ENCODE measurements around the gene DGKE. TPM values are rescaled to one million over a fixed set of nuclear protein-coding genes. Genes with fewer than 3 reads are reported as not detected.

Gene DGKE
- total and polyA plus RNA-seq, 2 donors from 2014 or later = 1.9 to 8.7 TPM

DNA sequence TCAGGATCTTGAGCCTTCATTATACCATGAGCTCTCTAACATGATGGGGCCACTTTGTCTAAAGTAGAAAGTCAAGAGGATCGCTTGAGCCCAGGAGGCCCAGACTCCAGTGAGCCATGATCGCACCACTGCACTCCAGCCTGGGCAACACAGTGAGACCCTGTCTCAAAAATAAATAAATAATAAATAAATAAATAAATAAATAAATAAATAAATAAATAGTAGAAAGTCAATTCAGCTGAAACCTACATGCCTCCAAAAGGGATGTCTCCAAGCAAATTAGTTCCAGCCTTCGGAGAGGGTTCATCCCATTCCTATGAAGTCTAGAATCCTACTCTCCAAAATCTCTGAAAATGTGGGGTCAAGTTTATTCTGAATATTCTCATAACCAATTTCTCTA, 26.2 kb upstream of the DGKE start:
- DNase-seq = no peak
- Histone ChIP-seq H3K9me3 (ENCODE audit: control insufficient read depth in 2 of 3, insufficient read depth in 1 of 3, low read length in 3 of 3) (no peaks in the 10 kb centered on the region), H3K9ac (ENCODE audit: low read length in 3 of 3) (no peak overlapping the region), H3K36me3 (ENCODE audit: control insufficient read depth in 2 of 3, insufficient read depth in 3 of 3, low read length in 3 of 3) (no peaks in the 10 kb centered on the region), H3K27me3 (ENCODE audit: control insufficient read depth, insufficient read depth, low read length) (no peaks in the 10 kb centered on the region), H3K27ac (ENCODE audit: low read depth in 2 of 2, low read length in 2 of 2) (no peak overlapping the region), H3K4me1 (ENCODE audit: control insufficient read depth in 2 of 3, insufficient read depth in 2 of 3, low read depth in 1 of 3, low read length in 3 of 3) (no peaks in the 10 kb centered on the region), H3K4me3 (ENCODE audit: low read length in 3 of 3) (no peak overlapping the region)
- TF ChIP-seq CTCF (IDR thresholded peaks at IDR 0.05; ENCODE audit: borderline replicate concordance, extremely low read depth, insufficient read depth) = no peak
- intact Hi-C loops (cut with DNase I) = no loop called here
- FAIRE-seq = no peak

- Histone ChIP-seq H3K27me3 (ENCODE audit: control insufficient read depth, insufficient read depth, low read length) (no peaks in the 10 kb centered on the region), H3K4me1 (ENCODE audit: control insufficient read depth in 2 of 3, insufficient read depth in 2 of 3, low read depth in 1 of 3, low read length in 3 of 3) (no peaks in the 10 kb centered on the region), H3K4me3 (ENCODE audit: low read length in 3 of 3) (no peak overlapping the region), H3K36me3 (ENCODE audit: control insufficient read depth in 2 of 3, insufficient read depth in 3 of 3, low read length in 3 of 3) (no peaks in the 10 kb centered on the region), H3K9ac (ENCODE audit: low read length in 3 of 3) (no peak overlapping the region), H3K9me3 (ENCODE audit: control insufficient read depth in 2 of 3, insufficient read depth in 1 of 3, low read length in 3 of 3) (no peaks in the 10 kb centered on the region), H3K27ac (ENCODE audit: low read depth in 2 of 2, low read length in 2 of 2) (no peak overlapping the region)
- DNase-seq (no peak), FAIRE-seq (no peak)
- intact Hi-C loops (cut with DNase I) = no loop called here
- TF ChIP-seq CTCF (IDR thresholded peaks at IDR 0.05; ENCODE audit: borderline replicate concordance, extremely low read depth, insufficient read depth) = no peak
These were observed 25.4 kb upstream of the DGKE start for GRCh38 chr17:56808503-56808902.

DNA sequence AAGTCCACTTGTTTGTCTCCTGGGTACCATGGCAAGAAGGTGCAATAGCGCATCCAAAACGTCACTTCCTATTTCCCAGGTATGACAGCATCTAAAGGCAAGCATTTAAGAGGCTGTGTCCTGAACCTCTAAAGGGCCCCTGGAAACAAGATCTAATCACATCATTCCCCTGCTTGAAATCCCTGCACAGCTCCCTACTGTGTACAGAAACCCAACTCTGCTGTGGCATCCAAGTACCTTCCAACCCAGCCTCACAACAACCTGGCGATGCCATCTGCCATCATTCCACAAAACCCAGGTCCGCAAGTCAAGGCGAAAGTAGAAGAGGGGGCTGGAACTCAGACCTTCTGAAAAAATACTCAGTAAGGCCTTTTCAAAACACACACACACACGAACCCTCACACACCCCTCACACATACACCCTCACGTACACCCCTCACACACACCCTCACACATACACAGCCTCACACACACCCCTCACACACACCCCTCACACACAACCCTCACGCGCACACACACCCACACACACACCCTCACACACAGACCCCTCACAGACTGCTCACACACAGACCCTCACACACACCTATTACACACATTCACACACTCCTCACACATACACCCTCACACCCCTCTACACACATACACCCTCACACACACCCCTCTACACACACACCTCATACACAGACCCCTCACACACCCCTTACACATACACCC, 24.7 kb upstream of the DGKE start:
- TF ChIP-seq CTCF (IDR thresholded peaks at IDR 0.05; ENCODE audit: borderline replicate concordance, extremely low read depth, insufficient read depth) = no peak
- no peaks in the 10 kb centered on the region for H3K4me1 ChIP-seq (ENCODE audit: control insufficient read depth in 2 of 3, insufficient read depth in 2 of 3, low read depth in 1 of 3, low read length in 3 of 3)
- no peak overlapping the region for H3K9ac ChIP-seq (ENCODE audit: low read length in 3 of 3)
- no peaks in the 10 kb centered on the region for H3K9me3 ChIP-seq (ENCODE audit: control insufficient read depth in 2 of 3, insufficient read depth in 1 of 3, low read length in 3 of 3)
- H3K36me3 ChIP-seq (ENCODE audit: control insufficient read depth in 2 of 3, insufficient read depth in 3 of 3, low read length in 3 of 3) = no peaks in the 10 kb centered on the region
- H3K27me3 ChIP-seq (ENCODE audit: control insufficient read depth, insufficient read depth, low read length) = no peaks in the 10 kb centered on the region
- intact Hi-C loops (cut with DNase I) = no loop called here
- FAIRE-seq (no peak), DNase-seq (no peak)
- no peak overlapping the region for H3K4me3 ChIP-seq (ENCODE audit: low read length in 3 of 3)
- H3K27ac ChIP-seq (ENCODE audit: low read depth in 2 of 2, low read length in 2 of 2) = no peak overlapping the region

DNA sequence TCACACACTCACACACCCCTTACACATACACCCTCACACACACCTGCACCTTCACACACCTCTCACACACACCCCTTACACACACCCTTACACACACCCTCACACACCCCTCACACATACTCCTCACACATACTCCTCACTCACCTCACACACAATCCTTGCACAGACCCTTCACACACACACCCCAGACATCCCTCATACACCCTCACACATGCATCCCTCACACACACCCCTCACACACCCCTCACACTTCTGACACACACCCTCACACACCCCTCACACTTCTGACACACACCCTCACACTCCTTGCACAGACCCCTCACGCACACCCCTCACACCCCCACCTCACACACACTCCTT, 24.2 kb upstream of the DGKE start:
- TF ChIP-seq CTCF (IDR thresholded peaks at IDR 0.05; ENCODE audit: borderline replicate concordance, extremely low read depth, insufficient read depth) = no peak
- Histone ChIP-seq H3K9me3 (ENCODE audit: control insufficient read depth in 2 of 3, insufficient read depth in 1 of 3, low read length in 3 of 3) (no peaks in the 10 kb centered on the region), H3K36me3 (ENCODE audit: control insufficient read depth in 2 of 3, insufficient read depth in 3 of 3, low read length in 3 of 3) (no peaks in the 10 kb centered on the region), H3K4me1 (ENCODE audit: control insufficient read depth in 2 of 3, insufficient read depth in 2 of 3, low read depth in 1 of 3, low read length in 3 of 3) (no peaks in the 10 kb centered on the region), H3K27me3 (ENCODE audit: control insufficient read depth, insufficient read depth, low read length) (no peaks in the 10 kb centered on the region), H3K9ac (ENCODE audit: low read length in 3 of 3) (no peak overlapping the region), H3K4me3 (ENCODE audit: low read length in 3 of 3) (no peak overlapping the region), H3K27ac (ENCODE audit: low read depth in 2 of 2, low read length in 2 of 2) (no peak overlapping the region)
- no peak for FAIRE-seq
- DNase-seq = no peak
- intact Hi-C loops (cut with DNase I) = no loop called here
